ENCODE measurements around the gene HOXD8.
A peak's percentile ranks its signal among the peaks of the same experiment; 100 is the strongest.

Gene HOXD8

GRCh38 chr2:176128982-176129796, at the start of gene HOXD8:
TSS of gene HOXD8 (plus strand) at chr2:176129705. CDS start at chr2:176130367, 662 bp downstream.
- DNase-seq, result peak; percentile 39

GRCh38 chr2:176079831-176080539, 49.5 kb upstream of the HOXD8 start:
- DNase-seq, result no peak

DNA sequence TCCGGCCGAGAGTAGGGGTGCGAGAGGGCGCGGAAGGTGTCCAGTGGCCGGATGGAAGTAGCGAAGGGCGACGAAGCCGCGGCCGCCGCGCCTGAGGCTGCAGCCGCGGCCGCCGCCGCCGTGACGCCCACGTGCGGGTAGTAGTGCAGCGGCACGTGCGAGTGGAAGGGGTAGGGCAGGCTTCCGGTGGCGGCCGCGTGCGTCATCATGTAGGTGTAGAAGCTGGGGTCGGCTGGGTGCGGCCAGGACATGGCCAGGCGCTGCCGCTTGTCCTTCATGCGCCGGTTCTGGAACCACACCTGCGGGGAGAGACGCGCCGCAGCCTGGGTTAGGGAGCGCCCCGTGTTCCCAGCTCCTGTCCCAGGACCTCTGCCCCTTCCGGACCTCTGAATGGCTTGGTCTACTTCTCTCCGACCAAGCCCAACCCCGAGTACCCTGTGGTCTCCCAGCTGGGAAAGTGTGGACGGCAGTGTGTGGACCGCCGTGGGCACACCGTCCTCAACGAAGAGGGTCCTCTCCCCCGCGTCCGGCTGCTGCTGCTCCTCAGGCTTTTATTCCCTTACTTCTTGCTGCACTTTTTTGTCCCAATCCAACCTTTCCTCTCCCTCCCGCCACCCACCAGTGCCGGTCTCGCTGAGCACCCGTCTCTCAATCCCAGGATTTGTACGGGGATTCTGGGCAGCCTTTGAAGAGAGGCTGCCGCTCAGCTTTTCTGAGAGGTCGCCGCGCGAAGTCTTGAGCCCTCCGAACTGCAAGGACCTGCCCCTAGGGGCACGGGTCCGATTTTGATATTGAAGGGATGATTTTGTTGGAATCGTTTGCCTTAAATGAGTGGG, 48.7 kb upstream of the HOXD8 start:
- no peak for DNase-seq

GRCh38 chr2:176081376-176081836, 48.1 kb upstream of the HOXD8 start:
- DNase-seq, result no peak

DNA sequence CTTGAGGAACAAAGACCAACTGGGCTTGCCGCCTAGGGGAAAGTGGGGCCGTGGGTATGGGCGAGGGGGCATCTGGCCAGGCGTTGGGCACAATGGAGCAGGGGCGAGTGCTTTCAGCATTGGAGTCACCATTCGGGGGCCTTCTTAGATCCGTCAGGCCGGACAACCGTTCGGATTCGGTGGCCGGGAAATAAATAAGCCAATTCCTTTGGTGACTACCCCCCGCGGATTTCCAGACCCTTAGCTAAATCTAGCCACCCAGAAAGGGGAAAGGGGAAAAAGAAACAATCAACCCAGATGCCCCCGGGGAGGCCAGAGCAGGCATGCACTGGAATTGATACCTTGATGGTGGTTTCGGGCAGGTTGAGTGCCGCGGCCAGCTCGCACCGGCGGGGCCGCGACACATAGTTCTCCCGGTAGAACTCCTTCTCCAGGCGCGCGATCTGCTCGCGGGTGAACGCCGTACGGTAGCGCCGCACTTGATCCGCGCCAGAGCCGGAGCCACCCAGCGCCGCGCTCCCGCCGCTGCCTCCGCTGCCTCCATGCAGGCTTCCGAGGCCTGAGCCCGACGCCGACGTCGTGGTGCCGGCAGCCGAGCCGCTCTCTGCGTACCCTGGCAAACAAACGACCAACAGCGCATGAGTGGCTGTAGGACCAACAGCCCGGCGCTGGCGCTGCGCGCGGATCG, 47.5 kb upstream of the HOXD8 start:
- no peak for DNase-seq

GRCh38 chr2:176082525-176082823, 47.0 kb upstream of the HOXD8 start:
- DNase-seq, result no peak

DNA sequence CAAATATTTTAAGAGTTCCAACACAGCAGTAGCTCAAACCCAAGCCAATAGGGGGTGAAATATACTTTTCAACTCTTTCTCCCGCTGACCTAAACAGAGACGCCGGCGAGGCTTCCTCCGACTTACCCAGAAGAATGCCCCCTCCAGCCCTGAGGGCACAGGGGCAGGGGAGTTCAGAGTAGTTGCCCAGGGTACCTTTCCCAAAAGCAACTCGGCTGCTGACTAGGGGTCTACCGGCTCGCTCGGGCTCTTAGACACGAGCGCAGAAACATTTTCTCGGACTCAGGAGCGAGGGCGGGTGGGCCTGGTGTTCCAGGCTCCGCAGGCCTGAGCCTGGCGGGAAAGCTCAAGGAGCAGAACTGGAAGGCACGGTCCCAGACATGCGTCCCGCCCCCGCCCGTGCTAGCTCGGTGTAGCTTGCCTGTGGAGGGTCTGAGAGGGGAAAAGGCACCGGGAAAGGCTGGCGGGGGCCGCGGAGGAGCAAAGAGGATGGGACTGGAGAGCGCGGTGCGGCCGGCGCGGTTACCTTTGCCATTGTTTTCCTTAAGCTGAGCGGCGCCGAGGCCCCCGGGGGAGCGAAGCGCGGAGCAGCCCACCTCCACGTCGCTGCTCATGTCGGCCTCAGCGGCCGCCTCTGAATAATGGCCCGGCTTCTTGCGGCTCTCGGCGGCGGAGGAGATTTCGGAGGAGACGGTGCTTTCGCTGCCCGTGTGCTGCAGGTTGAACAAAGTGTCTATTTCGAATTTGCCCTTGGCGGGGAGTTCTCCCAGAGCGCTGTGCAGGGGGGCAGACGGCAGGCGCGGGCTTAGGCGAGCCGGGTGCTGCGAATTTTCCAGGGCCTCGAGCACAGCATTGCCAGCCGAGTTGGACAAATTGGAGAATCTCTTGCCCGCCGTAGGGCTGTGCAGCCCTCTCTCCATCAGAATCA, 46.4 kb upstream of the HOXD8 start:
- no peak for DNase-seq

DNA sequence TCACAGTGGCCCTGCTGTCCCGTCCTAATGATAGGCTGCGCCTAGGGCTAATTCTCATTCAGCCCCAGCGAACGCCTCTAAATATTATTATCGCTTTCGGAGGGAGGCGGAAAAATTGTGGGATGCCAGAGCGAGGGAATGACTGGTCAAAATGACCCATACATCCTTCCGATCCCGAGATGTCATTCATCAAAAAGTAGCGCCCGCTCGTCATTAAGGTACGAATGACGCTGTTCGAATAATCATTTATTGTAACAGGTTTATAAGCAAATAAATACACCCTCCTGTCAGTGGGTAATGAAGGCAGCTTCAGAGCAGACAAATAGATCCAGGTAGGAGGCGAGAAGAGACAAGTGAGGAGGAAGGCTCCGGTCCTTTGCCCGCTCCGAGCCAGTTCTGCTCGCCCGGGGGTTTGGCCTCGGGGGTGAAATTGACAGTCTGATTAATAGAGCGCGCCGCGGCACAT, 45.7 kb upstream of the HOXD8 start, which contains the start of gene EVX2:
EVX2 (minus strand) TSS at position 167 of the 466 bp plus-strand sequence. CDS start 186 bp downstream, outside the sequence.
- no peak for DNase-seq

DNA sequence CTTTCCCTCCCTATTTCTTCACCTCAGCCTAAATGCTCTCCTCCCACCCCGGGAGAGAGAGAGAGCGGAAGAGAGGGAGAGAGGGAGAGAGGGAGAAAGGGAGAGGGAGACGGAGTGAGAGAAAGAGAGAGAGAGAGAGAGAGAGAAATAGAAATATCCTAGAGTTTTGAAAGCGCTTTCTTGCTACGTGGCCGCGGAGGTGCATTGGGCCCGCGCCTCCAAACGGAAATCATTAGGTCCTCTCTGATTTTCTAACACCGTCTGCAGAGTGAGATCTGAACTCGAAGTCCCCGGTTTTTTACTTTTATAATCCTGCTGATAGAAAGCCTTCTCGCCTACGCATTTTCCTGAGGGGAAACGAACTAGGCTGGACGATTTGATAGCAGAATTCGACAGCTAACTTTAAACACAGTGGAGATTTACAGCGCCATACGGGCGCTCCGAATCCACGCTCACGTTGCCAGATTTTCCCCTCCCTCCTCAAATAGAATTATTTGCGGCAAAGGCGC, 44.8 kb upstream of the HOXD8 start:
- no peak for DNase-seq

DNA sequence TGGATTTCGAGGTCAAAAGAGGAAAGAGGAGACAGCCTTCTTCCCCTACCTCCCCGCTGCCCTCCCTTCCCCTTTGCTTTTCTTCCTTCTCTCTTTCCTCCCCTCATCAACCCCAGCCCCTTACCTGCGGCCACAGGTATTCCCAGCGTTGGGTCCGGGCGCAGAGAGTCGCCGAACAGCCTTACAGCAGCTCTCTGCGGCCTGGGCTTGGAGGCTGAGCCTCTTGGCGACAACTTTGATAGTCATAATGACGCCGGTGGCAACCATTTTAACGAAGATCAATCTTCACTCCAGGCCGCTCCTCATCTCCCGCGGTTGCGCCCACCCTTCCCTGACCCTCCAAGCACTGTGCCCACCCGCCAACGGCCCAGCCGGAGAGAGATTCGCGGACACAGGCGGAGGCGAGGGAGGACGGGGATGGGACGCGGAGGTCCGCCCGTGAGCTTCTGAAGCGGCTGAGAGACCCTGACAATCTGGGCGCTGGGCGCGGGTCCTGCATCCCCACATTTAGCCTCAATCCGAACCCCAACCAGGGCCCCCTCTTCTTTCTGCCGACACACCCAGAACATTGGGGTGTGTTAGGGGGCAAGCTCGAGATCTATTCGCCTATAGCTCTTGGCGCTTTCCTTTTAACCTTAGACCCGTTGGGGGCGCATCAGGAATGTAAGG, 44.3 kb upstream of the HOXD8 start:
- DNase-seq, result no peak

DNA sequence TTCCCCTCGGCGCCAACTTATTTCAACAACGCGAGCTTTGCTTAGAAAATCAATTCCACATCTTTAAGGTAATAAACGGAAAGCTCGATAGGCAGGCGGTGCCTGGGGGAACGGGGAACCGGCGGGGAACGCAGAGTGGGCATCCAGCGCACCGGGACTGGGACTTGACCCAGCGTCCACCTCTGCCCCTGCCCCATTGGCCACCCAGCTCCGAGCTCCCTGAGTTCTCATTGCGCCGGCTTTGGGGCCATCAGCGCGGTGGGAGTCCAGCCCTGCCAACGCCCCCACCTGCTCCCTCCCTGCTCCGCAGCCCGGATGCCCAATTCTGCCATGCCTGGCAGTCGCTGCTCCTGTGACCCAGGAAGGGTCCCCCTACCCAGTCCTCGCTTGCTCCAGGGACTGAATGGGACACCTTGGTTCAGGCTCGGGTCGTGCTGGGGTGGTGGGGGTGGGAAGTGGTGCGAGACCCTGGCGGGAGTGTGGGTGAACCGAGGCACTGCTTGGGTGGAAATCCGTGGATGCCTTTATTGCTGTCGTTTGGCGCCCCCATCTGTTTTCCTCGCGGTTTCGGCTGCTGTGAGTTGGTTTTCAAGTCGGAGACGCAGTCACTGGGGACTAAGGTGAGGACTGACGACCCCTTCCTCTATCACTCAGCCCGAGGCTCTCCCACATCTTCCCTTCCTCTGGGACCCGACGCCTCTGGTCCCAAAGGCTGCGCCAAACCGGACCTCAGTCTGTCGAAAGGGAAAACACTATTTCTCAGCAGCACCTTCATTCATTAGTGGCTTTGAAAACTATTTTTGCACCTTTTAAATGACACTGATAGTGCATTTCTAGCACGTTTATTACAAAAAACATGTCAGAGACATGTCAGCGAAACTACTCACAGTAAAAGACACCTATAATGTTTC, 43.4 kb upstream of the HOXD8 start:
- DNase-seq, result no peak

GRCh38 chr2:176087330-176088047, 42.0 kb upstream of the HOXD8 start:
- no peak for DNase-seq

GRCh38 chr2:176088048-176088936, 41.2 kb upstream of the HOXD8 start:
- no peak for DNase-seq

DNA sequence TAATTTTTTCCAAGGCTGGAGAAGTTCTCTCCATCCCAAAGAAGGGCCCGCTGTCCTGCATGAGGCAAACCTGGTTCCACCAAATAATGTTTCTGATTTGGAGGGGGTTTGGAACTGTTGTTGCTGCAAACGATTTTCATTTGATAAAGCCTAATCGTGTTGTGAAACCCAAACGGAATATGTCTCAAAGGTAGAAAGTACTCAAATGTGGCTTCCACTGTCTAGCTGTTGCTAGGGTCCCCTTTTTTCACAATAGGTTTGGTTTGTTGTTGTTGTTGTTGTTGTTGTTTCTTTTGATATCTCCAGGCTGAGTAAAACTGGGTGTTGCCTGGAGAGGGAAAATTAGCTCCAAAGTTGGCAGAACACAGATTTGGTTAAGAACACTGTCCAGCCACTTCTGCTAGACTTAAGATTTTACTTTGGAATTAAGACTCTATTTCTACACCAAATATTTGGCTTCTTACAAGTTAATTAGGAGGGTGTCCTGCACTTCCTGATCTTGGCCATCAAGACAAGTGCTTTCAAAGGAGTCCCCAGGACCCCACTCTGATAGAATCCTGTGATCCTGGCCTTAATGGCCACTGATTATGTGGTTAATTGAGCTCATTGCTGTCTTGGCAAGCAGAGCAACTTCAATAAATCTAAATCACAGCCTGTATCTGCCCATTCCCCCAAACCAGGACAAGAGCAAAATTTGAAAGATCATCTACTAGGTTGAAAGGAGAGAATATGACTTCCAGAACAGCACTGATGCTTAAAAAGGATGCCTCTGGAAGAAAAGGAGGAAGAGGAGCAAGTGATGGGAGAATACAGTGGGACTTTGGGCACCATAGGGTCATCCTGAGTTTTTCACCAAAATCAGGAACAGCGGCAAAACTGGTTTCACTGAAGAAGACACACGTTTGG, 40.3 kb upstream of the HOXD8 start:
- no peak for DNase-seq

- no peak for DNase-seq
Observed at GRCh38 chr2:176089843-176090395, 39.6 kb upstream of the HOXD8 start.

DNA sequence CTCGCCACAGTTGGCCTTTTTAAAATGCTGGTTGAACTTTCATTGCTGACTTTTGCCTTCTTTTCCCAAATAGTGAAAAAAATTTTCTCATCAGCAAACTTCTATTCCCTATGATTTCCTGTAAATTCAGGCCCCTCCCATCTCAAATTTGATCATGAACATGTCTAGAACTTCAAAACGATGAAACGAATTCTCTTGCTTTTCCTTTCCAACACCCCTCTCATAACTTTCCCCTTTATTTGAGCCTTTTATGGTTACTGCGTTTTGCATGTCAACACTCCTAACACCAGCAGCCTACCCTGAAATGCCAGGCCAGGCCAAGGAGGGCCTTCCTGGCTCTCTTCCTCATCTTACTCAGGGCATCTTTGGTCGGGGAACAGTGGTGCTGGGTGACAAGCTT, 38.6 kb upstream of the HOXD8 start:
- DNase-seq, result no peak

Measured in NCI-H1436 treated with DMSO at 0.1 percent for 48 hours (cell line).